Parathyroid adenoma (tissue), 2 donors: ENCODE measurements around the gene PEAK1.

Experiments used
- H2AFZ ChIP-seq: fragments of 300-600 bp; sonication (generic); one replicate; pipeline ENCODE4 v1.7.0; 2017; ENCODE audit warnings: antibody characterized with exemption, mild to moderate bottlenecking
- H3K27ac ChIP-seq: fragments of 300-600 bp; sonication (generic); one replicate; pipeline ENCODE4 v1.7.0; 2017
- H3K27me3 ChIP-seq: fragments of 300-600 bp; sonication (generic); one replicate; pipeline ENCODE4 v1.7.0; 2017; ENCODE audit warnings: low read length; ENCODE audit not compliant: control insufficient read depth, insufficient read depth
- H3K36me3 ChIP-seq: fragments of 300-600 bp; sonication (generic); one replicate; pipeline ENCODE4 v1.7.0; 2017; ENCODE audit warnings: low read length; ENCODE audit not compliant: control insufficient read depth, insufficient read depth
- H3K4me1 ChIP-seq: fragments of 300-600 bp; sonication (generic); one replicate; pipeline ENCODE4 v1.7.0; 2017; ENCODE audit warnings: control low read depth
- H3K4me2 ChIP-seq: fragments of 300-600 bp; sonication (generic); one replicate; pipeline ENCODE4 v1.7.0; 2017; ENCODE audit warnings: low read length
- H3K4me3 ChIP-seq: fragments of 300-600 bp; sonication (generic); one replicate; pipeline ENCODE4 v1.7.0; 2017; ENCODE audit warnings: low read depth, low read length
- H3K79me2 ChIP-seq: fragments of 300-600 bp; sonication (generic); one replicate; pipeline ENCODE4 v1.7.0; 2017; ENCODE audit warnings: control low read depth
- H3K9ac ChIP-seq: fragments of 300-600 bp; sonication (generic); one replicate; pipeline ENCODE4 v1.7.0; 2017; ENCODE audit warnings: mild to moderate bottlenecking
- H3K9me3 ChIP-seq: fragments of 300-600 bp; sonication (generic); one replicate; pipeline ENCODE4 v1.7.0; 2017; ENCODE audit warnings: low read length; ENCODE audit not compliant: control insufficient read depth
- TF ChIP-seq, protein P1 (sequence below): fragments of 300-600 bp; sonication (generic); IDR thresholded peaks from one replicate; pipeline ENCODE4 v1.7.0; 2017; ENCODE audit warnings: antibody characterized with exemption, mild to moderate bottlenecking
- donor health status: primary hyperparathyroidism.

PEAK1 gene

DNA sequence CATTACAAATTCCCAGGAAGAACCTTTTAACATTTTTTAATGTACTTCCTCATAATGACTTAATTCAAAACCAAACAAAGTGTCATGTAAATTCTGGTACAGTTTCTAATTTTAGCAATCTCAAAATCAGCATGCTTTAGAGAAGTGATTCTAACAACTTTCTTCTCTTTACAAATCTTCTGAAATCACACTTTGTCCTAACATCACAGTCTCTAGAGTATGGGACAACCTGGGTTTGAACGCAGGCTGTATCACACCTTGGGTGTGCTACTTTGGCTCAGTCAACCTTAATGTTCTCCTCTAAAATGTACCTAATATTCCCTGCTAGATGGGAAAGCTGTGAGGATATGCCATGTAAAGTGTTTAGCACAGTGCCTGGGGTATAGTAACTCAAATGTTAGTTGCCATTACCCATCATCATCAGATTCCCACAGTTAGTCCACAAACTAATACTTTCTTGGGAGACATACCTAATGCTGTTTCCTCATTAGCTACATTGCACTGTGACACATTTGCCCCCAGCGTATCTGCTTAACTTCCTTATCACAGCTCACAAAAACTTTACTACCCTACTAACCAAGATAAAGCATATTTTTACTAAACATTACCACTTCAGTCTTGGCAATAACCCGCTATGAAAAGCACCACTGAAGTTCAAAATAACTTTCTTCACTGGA is 352.1 kb downstream of the PEAK1 start:
- Histone ChIP-seq H3K27me3 (no peaks in the 10 kb centered on the region), H3K27ac (no peak overlapping the region), H3K9ac (no peak overlapping the region)

DNA sequence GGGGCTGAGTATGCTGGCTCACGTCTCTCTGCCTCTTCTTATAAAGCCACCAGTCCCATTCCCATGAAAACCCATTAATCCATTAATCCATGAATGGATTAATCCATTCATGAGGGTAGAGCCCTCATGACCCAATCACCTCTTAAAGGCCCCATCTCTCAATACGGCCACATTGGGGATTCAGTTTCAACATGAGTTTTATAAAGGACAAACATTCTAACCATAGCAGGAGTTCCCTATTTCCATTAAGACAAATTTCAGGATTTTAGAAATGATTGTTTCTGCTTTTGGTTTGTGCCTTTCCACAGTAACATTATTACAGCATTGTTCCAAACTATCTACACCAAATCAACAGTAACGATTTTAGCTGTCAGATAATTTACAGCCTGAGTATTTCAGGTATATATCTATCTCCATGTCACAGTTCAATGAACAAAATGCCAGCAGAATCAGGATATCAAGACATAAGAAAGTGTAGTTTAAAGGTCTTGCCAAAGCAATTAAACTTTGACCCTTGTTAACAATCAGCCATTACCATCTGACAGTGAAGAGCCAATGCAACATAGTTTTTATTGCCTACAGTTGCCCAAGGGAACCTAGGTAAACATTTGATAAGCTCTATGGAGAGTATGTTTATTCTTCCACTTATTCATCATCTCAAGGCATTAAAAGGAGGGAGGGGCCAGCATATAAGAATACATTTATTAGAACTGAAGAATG is 352.8 kb downstream of the PEAK1 start:
- peaks cover 7% of the 10 kb centered on the region for H3K4me1 ChIP-seq
- no peaks in the 10 kb centered on the region for H3K27me3 ChIP-seq
- no peak overlapping the region for H2AFZ ChIP-seq
- H3K79me2 ChIP-seq = peaks cover 22% of the 10 kb centered on the region
- TF ChIP-seq, protein P1, sequence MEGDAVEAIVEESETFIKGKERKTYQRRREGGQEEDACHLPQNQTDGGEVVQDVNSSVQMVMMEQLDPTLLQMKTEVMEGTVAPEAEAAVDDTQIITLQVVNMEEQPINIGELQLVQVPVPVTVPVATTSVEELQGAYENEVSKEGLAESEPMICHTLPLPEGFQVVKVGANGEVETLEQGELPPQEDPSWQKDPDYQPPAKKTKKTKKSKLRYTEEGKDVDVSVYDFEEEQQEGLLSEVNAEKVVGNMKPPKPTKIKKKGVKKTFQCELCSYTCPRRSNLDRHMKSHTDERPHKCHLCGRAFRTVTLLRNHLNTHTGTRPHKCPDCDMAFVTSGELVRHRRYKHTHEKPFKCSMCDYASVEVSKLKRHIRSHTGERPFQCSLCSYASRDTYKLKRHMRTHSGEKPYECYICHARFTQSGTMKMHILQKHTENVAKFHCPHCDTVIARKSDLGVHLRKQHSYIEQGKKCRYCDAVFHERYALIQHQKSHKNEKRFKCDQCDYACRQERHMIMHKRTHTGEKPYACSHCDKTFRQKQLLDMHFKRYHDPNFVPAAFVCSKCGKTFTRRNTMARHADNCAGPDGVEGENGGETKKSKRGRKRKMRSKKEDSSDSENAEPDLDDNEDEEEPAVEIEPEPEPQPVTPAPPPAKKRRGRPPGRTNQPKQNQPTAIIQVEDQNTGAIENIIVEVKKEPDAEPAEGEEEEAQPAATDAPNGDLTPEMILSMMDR = no peak
- peak overlapping the region; percentile 14 for H3K4me2 ChIP-seq
- H3K27ac ChIP-seq = no peak overlapping the region
- H3K9ac ChIP-seq = no peak overlapping the region
- H3K4me3 ChIP-seq = no peak overlapping the region
- no peaks in the 10 kb centered on the region for H3K9me3 ChIP-seq
- H3K36me3 ChIP-seq = no peaks in the 10 kb centered on the region

More for the DNA sequence above, 352.1 kb downstream of the PEAK1 start:
- no peak overlapping the region for H3K4me2 ChIP-seq
- H3K9me3 ChIP-seq = no peaks in the 10 kb centered on the region
- H2AFZ ChIP-seq = no peak overlapping the region
- H3K79me2 ChIP-seq = peaks cover 22% of the 10 kb centered on the region
- no peaks in the 10 kb centered on the region for H3K36me3 ChIP-seq
- TF ChIP-seq, protein P1 = no peak
- H3K4me3 ChIP-seq = no peak overlapping the region
- H3K4me1 ChIP-seq = peaks cover 7% of the 10 kb centered on the region

DNA sequence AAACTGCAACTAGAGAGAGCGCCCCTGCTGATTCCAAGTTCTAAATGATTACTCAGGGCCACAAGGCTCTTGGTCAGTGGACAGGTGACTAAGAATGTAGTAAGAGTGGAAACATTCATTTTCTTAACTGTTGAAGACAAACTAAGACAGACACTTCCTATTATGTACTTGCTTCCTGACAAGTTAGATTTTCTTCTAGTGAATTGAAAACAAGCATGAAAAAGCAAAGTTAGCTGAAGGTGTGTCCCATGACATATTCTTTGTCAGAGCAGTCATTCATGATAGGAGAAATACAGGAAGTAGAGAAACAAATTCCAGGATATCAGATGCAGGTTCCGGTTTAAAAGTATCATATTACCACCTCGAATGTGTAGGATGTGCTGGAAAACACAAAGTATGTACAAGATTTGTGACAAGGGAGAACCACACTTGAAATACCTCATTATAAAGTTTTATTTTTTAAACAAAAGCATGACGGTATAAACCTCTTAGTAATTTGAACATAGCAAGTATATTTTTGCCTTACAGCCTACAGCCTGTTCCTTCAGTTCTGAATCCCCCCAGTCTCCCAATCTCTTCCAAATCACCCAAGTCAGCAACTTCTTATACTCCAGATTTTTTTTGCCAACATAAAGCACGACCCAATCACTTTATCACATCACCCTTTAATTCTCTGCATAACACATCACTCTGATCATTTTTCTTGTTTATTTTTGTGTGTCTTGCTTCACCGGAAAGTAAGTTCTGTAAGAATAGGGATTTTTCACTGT is 355.2 kb downstream of the PEAK1 start:
- H3K27me3 ChIP-seq = no peaks in the 10 kb centered on the region
- no peak overlapping the region for H2AFZ ChIP-seq
- no peak overlapping the region for H3K4me3 ChIP-seq
- H3K36me3 ChIP-seq = no peaks in the 10 kb centered on the region
- H3K27ac ChIP-seq = no peak overlapping the region
- H3K4me2 ChIP-seq = peak overlapping the region; percentile 17
- H3K4me1 ChIP-seq = peaks cover 15% of the 10 kb centered on the region
- H3K9ac ChIP-seq = no peak overlapping the region
- TF ChIP-seq, protein P1 = no peak
- H3K79me2 ChIP-seq = peaks cover 22% of the 10 kb centered on the region
- no peaks in the 10 kb centered on the region for H3K9me3 ChIP-seq

DNA sequence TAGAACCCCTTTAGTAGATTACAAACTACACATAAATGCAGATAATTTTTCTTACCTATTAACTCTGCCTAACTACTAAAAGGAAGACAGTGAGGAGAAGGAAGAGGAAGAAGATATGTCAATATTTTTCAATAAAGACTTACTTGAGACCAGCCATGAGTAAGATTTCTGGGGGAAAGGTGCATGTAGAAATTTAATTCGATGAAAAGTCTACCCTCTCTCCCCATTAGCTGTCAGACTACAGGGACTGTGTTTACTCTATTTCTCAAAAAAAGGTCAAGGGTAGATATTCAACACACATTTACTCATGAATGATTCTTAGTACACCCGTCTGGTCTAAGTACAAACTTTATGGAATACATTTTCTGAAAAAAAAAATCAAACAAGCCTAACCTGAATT is 355.8 kb downstream of the PEAK1 start:
- TF ChIP-seq, protein P1 = no peak
- Histone ChIP-seq H3K9me3 (no peaks in the 10 kb centered on the region), H3K9ac (no peak overlapping the region), H3K36me3 (no peaks in the 10 kb centered on the region), H3K4me1 (peaks cover 15% of the 10 kb centered on the region), H2AFZ (no peak overlapping the region), H3K79me2 (peaks cover 20% of the 10 kb centered on the region), H3K27me3 (no peaks in the 10 kb centered on the region), H3K4me2 (no peak overlapping the region), H3K27ac (no peak overlapping the region), H3K4me3 (no peak overlapping the region)
